Erythroblast (primary cell): ENCODE measurements around the gene PIR.

ENCODE experiments used
- GATA1 ChIP-seq: IDR thresholded peaks from 2 replicates; pipeline ENCODE4 v1.6.1; 2011; ENCODE audit warnings: low read depth, mild to moderate bottlenecking, control low read depth, low read length, moderate library complexity
- POLR2A ChIP-seq: IDR thresholded peaks from 2 replicates; pipeline ENCODE4 v1.6.1; 2011; ENCODE audit warnings: mild to moderate bottlenecking, low read length

GRCh38 chrX:15395789-15396188 is 97.3 kb downstream of the PIR start:
- TF ChIP-seq POLR2A (no peak), GATA1 (no peak)
